Keratinocyte (primary cell): ENCODE measurements around the gene SHROOM3. TPM values are rescaled to one million over a fixed set of nuclear protein-coding genes. Genes with fewer than 3 reads are reported as not detected.

ENCODE experiments used
- DNase-seq: peaks from one replicate; pipeline ENCODE4 v3.0.0-alpha.2; 2011; ENCODE audit warnings: low read depth, missing footprints, low spot score
- FAIRE-seq: peaks from 2 replicates; lab custom pipeline; 2011; peaks lifted over from hg19 to GRCh38; lab: Jason Lieb, UNC
- H2AFZ ChIP-seq: 2 replicates; pipeline ENCODE4 v1.6.0; 2012; ENCODE audit warnings: low read length, control low read depth, inconsistent platforms; ENCODE audit not compliant: control insufficient read depth
- H3K27ac ChIP-seq: 2 replicates; pipeline ENCODE4 v1.5.1; 2011; ENCODE audit warnings: low read length; ENCODE audit not compliant: control insufficient read depth, insufficient read depth
- H3K27me3 ChIP-seq: 3 replicates; pipeline ENCODE4 v1.6.0; 2011; ENCODE audit warnings: low read length; ENCODE audit not compliant: control insufficient read depth, insufficient read depth; ENCODE audit errors: extremely low read depth
- H3K36me3 ChIP-seq, 2 experiments: 2 replicates in 1 of 2; 3 replicates in 1 of 2; pipeline ENCODE4 v1.5.1; 2011; ENCODE audit warnings: low read length in 2 of 2, mild to moderate bottlenecking in 1 of 2; ENCODE audit not compliant: control insufficient read depth in 2 of 2, insufficient read depth in 2 of 2; ENCODE audit errors: extremely low read depth in 1 of 2
- H3K4me1 ChIP-seq: 3 replicates; pipeline ENCODE4 v1.5.1; 2011; ENCODE audit warnings: low read length; ENCODE audit not compliant: control insufficient read depth, insufficient read depth; ENCODE audit errors: extremely low read depth
- H3K4me2 ChIP-seq: 3 replicates; pipeline ENCODE4 v1.6.0; 2011; ENCODE audit warnings: low read depth, low read length; ENCODE audit not compliant: control insufficient read depth, insufficient read depth; ENCODE audit errors: extremely low read depth
- H3K4me3 ChIP-seq, 3 experiments: fragments of 200-600 bp in 1 of 3; sonication (generic) in 1 of 3; 2 replicates in 2 of 3; 3 replicates in 1 of 3; pipeline ENCODE4 v1.5.1; 2011 to 2016; ENCODE audit warnings: low read length in 3 of 3, mild to moderate bottlenecking in 3 of 3, control low read depth in 2 of 3, inconsistent platforms in 1 of 3, low read depth in 1 of 3, mixed read lengths in 1 of 3, mixed run types in 1 of 3, moderate library complexity in 1 of 3; ENCODE audit not compliant: control insufficient read depth in 2 of 3, insufficient read depth in 2 of 3; ENCODE audit errors: extremely low read depth in 1 of 3
- H3K79me2 ChIP-seq: 2 replicates; pipeline ENCODE4 v1.6.0; 2012; ENCODE audit warnings: low read length; ENCODE audit not compliant: control insufficient read depth, insufficient read depth
- H3K9ac ChIP-seq: 3 replicates; pipeline ENCODE4 v1.6.0; 2011; ENCODE audit warnings: low read length; ENCODE audit not compliant: control insufficient read depth, insufficient read depth; ENCODE audit errors: extremely low read depth
- H3K9me1 ChIP-seq: 3 replicates; pipeline ENCODE4 v1.6.0; 2011; ENCODE audit warnings: low read length; ENCODE audit not compliant: control insufficient read depth, insufficient read depth; ENCODE audit errors: extremely low read depth
- H3K9me3 ChIP-seq: 2 replicates; pipeline ENCODE4 v1.5.1; 2012; ENCODE audit warnings: low read depth, low read length; ENCODE audit not compliant: control insufficient read depth
- H4K20me1 ChIP-seq: 3 replicates; pipeline ENCODE4 v1.6.0; 2011; ENCODE audit warnings: low read length; ENCODE audit not compliant: control insufficient read depth, insufficient read depth; ENCODE audit errors: extremely low read depth
- CTCF ChIP-seq, 3 experiments: IDR thresholded peaks in 1 of 3; conservative IDR thresholded peaks in 1 of 3; optimal IDR thresholded peaks in 1 of 3; 2 replicates in 2 of 3; 3 replicates in 1 of 3; pipeline versions ENCODE3 to v1.5.1; 2011; ENCODE audit warnings: low read length in 3 of 3, mild to moderate bottlenecking in 3 of 3, moderate library complexity in 2 of 3, control low read depth in 1 of 3, inconsistent platforms in 1 of 3; ENCODE audit not compliant: insufficient read depth in 2 of 3; ENCODE audit errors: extremely low read depth in 1 of 3
- EZH2 ChIP-seq: IDR thresholded peaks from one replicate; pipeline ENCODE4 v1.6.1; 2012; ENCODE audit warnings: inconsistent platforms, mild to moderate bottlenecking, low read length, moderate library complexity
- dilution Hi-C: fragments of 300-500 bp; cut with MboI; formaldehyde crosslinking; loops from one replicate; pipeline ENCODE4 v1.7.0; 2020; ENCODE audit warnings: low sequenced_read_pairs; ENCODE audit not compliant: extremely low pct_ligation_motif_present
- polyA plus RNA-seq, 5 experiments: library from polyadenylated mRNA; depleted of rRNA in 3 of 5; stranded (reverse) in 3 of 5; stranded (forward) in 1 of 5; unstranded in 1 of 5; fragments of >200 nt; gene quantifications; 1 replicate in 1 of 5; 2 replicates in 3 of 5; 3 replicates in 1 of 5; pipeline versions ENCODE4 v1.2.1 to v1.2.3, GENCODE V29; 2011 to 2012; ENCODE audit warnings: missing spikeins in 2 of 5, low read depth in 1 of 5, low replicate concordance in 1 of 5

The SHROOM3 gene
- polyA plus RNA-seq, 1 donor (not counting 4 experiments of a cell fraction or from before 2014, with no cell fraction given) = 4.9 TPM

GRCh38 chr4:76442807-76443206, 7.8 kb downstream of the SHROOM3 start:
- H3K9me1 ChIP-seq = no peaks in the 10 kb centered on the region
- H3K36me3 ChIP-seq = no peaks in the 10 kb centered on the region
- dilution Hi-C loops = no loop called here
- no peaks in the 10 kb centered on the region for H3K9me3 ChIP-seq
- no peak overlapping the region for H3K27ac ChIP-seq
- FAIRE-seq = no peak
- no peak overlapping the region for H3K4me2 ChIP-seq
- DNase-seq = no peak
- peaks cover 9% of the 10 kb centered on the region for H3K27me3 ChIP-seq
- no peak overlapping the region for H2AFZ ChIP-seq
- no peaks in the 10 kb centered on the region for H3K79me2 ChIP-seq
- H3K4me3 ChIP-seq = no peak overlapping the region
- TF ChIP-seq CTCF (optimal IDR thresholded peaks at IDR 0.05 in 1 of 3, IDR thresholded peaks at IDR 0.05 in 1 of 3, conservative IDR thresholded peaks at IDR 0.05 in 1 of 3; ENCODE audit: extremely low read depth in 1 of 3, insufficient read depth in 2 of 3, low read length in 3 of 3) (no peak), EZH2 (no peak)
- H3K9ac ChIP-seq = no peak overlapping the region
- no peaks in the 10 kb centered on the region for H3K4me1 ChIP-seq
- H4K20me1 ChIP-seq = no peaks in the 10 kb centered on the region

- H3K9me1 ChIP-seq = no peaks in the 10 kb centered on the region
- no peak overlapping the region for H3K4me3 ChIP-seq
- no peaks in the 10 kb centered on the region for H3K36me3 ChIP-seq
- no peaks in the 10 kb centered on the region for H3K79me2 ChIP-seq
- TF ChIP-seq CTCF (optimal IDR thresholded peaks at IDR 0.05 in 1 of 3, IDR thresholded peaks at IDR 0.05 in 1 of 3, conservative IDR thresholded peaks at IDR 0.05 in 1 of 3; ENCODE audit: extremely low read depth in 1 of 3, insufficient read depth in 2 of 3, low read length in 3 of 3) (no peak), EZH2 (no peak)
- no peak overlapping the region for H2AFZ ChIP-seq
- DNase-seq (no peak), FAIRE-seq (no peak)
- H3K27me3 ChIP-seq = peaks cover 9% of the 10 kb centered on the region
- dilution Hi-C loops = no loop called here
- no peaks in the 10 kb centered on the region for H3K4me1 ChIP-seq
- no peak overlapping the region for H3K27ac ChIP-seq
- no peak overlapping the region for H3K9ac ChIP-seq
- H4K20me1 ChIP-seq = no peaks in the 10 kb centered on the region
- no peaks in the 10 kb centered on the region for H3K9me3 ChIP-seq
- H3K4me2 ChIP-seq = no peak overlapping the region
Measured at GRCh38 chr4:76443376-76443775, 8.3 kb downstream of the SHROOM3 start.
